SK-N-MC (cell line): Measurements from ENCODE around the gene PLPP3.

ENCODE experiments used
- EZH2 ChIP-seq: fragments of 200-600 bp; sonication (generic); IDR thresholded peaks from one replicate; pipeline ENCODE4 v1.6.1; 2017; ENCODE audit warnings: antibody characterized with exemption
- FOXP2 ChIP-seq: optimal IDR thresholded peaks from 2 replicates; pipeline ENCODE3; 2011; ENCODE audit warnings: mild to moderate bottlenecking, moderate library complexity; ENCODE audit not compliant: insufficient read depth; ENCODE audit errors: extremely low read length, control extremely low read depth
- POLR2AphosphoS5 ChIP-seq: IDR thresholded peaks from 2 replicates; pipeline ENCODE4 v1.6.1; 2012; ENCODE audit warnings: mild to moderate bottlenecking, low read depth, low read length, borderline replicate concordance

- TF ChIP-seq EZH2: no peak
- TF ChIP-seq POLR2AphosphoS5: no peak
- TF ChIP-seq FOXP2: no peak
Measured at GRCh38 chr1:56548571-56548970, 30.8 kb downstream of the PLPP3 start.
